ENCODE measurements around the gene PCBD2. TPM values are rescaled to one million over a fixed set of nuclear protein-coding genes. Genes with fewer than 3 reads are reported as not detected.
"Not testable (repeated sequence)": the region's sequence is repeated elsewhere in the genome, so short reads cannot be mapped to it uniquely, and the experiment has no call there.

Gene PCBD2
- total RNA-seq, result 11.8 and 12.1 TPM in 2 replicates
- long read RNA-seq, partial matches to known transcripts, result 0 of 4 reads
- long read RNA-seq, other reads (novel, unspliced or antisense), result 2 of 4 reads

- peak within 1 kb of the TSS; percentile 99 for H3K27ac Mint-ChIP-seq (ENCODE audit: unreplicated experiment)
- H3K36me3 Mint-ChIP-seq (ENCODE audit: low read depth), result peaks cover 6% of the 10 kb centered on the region
- peak within 1 kb of the TSS; percentile 95 for H3K4me3 Mint-ChIP-seq
- H3K4me1 Mint-ChIP-seq, result peaks cover 5% of the 10 kb centered on the region
- DNase-seq (ENCODE audit: low read depth, low spot score), result peak; percentile 90
- peak; percentile 90 for TF ChIP-seq CTCF (conservative IDR thresholded peaks at IDR 0.05)
- H3K27me3 Mint-ChIP-seq (ENCODE audit: low read depth), result no peaks in the 10 kb centered on the region
- no peaks in the 10 kb centered on the region for H3K9me3 Mint-ChIP-seq
Observed at GRCh38 chr5:134904610-134905245, at the start of gene PCBD2. Gene PCBD2, plus strand, starts transcription at chr5:134905131. Its CDS starts 9 bp downstream, at chr5:134905140.

GRCh38 chr5:134856465-134856864 is 48.5 kb upstream of the PCBD2 start:
- not testable (repeated sequence) for H3K4me1 Mint-ChIP-seq; H3K9me3 Mint-ChIP-seq; H3K27ac Mint-ChIP-seq (ENCODE audit: unreplicated experiment); H3K4me3 Mint-ChIP-seq; H3K27me3 Mint-ChIP-seq (ENCODE audit: low read depth); DNase-seq (ENCODE audit: low read depth, low spot score)
- H3K36me3 Mint-ChIP-seq (ENCODE audit: low read depth), result peaks cover 22% of the 10 kb centered on the region

DNA sequence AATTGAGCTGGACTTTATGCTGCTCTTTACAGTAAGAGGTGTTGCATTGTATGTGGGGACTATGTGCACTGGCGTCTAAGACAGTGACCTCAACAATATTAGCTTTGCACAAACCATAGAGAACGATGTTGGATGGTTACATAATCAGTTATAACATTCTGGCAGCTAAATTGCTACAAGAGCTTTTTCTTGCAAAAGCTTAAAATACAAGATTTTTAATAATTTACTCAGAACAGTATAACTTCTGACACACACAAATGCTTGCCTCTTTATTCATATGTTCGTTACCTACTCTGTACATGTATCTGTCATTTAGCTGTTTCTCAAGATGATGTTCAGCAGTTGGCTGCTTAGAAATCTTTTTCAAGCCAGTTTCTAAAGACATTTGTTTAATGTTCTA is 47.5 kb upstream of the PCBD2 start:
- H3K9me3 Mint-ChIP-seq, result no peaks in the 10 kb centered on the region
- no peak for DNase-seq (ENCODE audit: low read depth, low spot score)
- no peak for TF ChIP-seq CTCF (conservative IDR thresholded peaks at IDR 0.05)
- no peaks in the 10 kb centered on the region for H3K27me3 Mint-ChIP-seq (ENCODE audit: low read depth)
- no peak overlapping the region for H3K27ac Mint-ChIP-seq (ENCODE audit: unreplicated experiment)
- peaks cover 1% of the 10 kb centered on the region for H3K4me1 Mint-ChIP-seq
- H3K4me3 Mint-ChIP-seq, result no peak overlapping the region
- H3K36me3 Mint-ChIP-seq (ENCODE audit: low read depth), result peaks cover 19% of the 10 kb centered on the region

DNA sequence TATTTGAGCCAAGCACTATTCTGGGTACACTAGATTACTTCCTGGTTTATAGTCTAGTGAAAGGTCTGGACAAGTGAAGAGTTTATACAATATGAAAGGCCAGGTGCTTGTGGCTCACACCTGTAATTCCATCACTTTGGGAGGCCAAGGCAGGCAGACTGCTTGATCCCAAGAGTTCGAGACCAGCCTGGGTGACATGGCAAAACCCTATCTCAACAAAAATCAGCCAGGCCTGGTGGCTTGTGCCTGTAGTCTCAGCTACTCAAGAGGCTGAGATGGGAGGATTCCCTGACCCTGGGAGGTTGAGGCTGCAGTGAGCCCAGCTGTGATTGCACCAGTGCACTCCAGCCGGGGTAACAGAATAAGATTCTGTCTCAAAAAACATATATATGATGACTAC is 40.2 kb upstream of the PCBD2 start:
- no peak for TF ChIP-seq CTCF (conservative IDR thresholded peaks at IDR 0.05)
- H3K36me3 Mint-ChIP-seq (ENCODE audit: low read depth), result peaks cover 5% of the 10 kb centered on the region
- no peaks in the 10 kb centered on the region for H3K9me3 Mint-ChIP-seq
- peaks cover 6% of the 10 kb centered on the region for H3K4me1 Mint-ChIP-seq
- no peak for DNase-seq (ENCODE audit: low read depth, low spot score)
- H3K27ac Mint-ChIP-seq (ENCODE audit: unreplicated experiment), result no peak overlapping the region
- no peak overlapping the region for H3K4me3 Mint-ChIP-seq
- H3K27me3 Mint-ChIP-seq (ENCODE audit: low read depth), result no peaks in the 10 kb centered on the region

GRCh38 chr5:134873494-134873893 is 31.4 kb upstream of the PCBD2 start:
- peaks cover 25% of the 10 kb centered on the region for H3K4me1 Mint-ChIP-seq
- H3K4me3 Mint-ChIP-seq, result peak overlapping the region; percentile 98
- no peak for TF ChIP-seq CTCF (conservative IDR thresholded peaks at IDR 0.05)
- H3K36me3 Mint-ChIP-seq (ENCODE audit: low read depth), result peaks cover 6% of the 10 kb centered on the region
- no peaks in the 10 kb centered on the region for H3K27me3 Mint-ChIP-seq (ENCODE audit: low read depth)
- H3K9me3 Mint-ChIP-seq, result no peaks in the 10 kb centered on the region
- no peak overlapping the region for H3K27ac Mint-ChIP-seq (ENCODE audit: unreplicated experiment)
- DNase-seq (ENCODE audit: low read depth, low spot score), result no peak

DNA sequence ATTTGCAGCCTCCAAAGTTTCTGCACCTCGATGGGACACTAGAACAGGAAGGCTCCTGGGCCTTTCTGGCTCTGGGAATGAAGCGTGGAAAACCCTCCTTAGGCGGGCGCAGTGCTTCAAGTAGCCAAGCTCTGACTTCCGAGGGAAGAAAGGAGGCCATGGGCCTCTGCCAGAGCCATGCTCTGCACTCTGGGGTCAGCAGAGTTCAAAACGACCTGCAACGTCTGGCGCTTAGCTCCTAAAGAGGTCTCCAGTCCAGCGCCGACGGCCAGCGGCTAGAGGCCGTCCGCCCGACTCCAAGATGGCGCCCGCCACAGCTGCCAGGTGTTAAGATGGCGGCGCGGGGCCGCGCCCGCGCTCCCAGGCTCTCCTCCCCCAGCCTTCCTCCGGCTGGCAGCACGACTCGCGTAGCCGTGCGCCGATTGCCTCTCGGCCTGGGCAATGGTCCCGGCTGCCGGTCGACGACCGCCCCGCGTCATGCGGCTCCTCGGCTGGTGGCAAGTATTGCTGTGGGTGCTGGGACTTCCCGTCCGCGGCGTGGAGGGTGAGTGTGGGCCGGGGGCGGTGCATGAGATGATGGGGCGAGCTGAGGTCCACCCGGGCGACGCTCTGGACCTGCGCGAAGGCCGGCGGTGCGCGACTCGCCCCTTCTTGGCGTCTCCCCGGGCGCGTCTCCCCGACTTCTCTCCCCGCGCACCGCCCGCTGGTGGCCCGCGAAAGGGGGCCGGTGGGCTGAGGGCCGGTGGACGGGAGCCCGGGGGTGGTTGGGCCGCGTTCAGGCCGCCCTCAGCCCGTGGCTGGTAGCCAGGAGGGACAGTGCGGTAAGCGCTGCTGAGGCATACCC is 30.7 kb upstream of the PCBD2 start, which contains the start of gene TXNDC15:
Gene TXNDC15, plus strand, starts transcription at position 385 of the 844 bp plus-strand sequence. Its CDS starts 57 bp downstream, at position 442.
- peak; percentile 77 for DNase-seq (ENCODE audit: low read depth, low spot score)
- no peak for TF ChIP-seq CTCF (conservative IDR thresholded peaks at IDR 0.05)
- Mint-ChIP-seq H3K27me3 (ENCODE audit: low read depth) (no peaks in the 10 kb centered on the region), H3K4me3 (peak within 1 kb of the TSS; percentile 98), H3K36me3 (ENCODE audit: low read depth) (peaks cover 6% of the 10 kb centered on the region), H3K4me1 (peaks cover 25% of the 10 kb centered on the region), H3K27ac (ENCODE audit: unreplicated experiment) (peak within 1 kb of the TSS; percentile 98), H3K9me3 (no peaks in the 10 kb centered on the region)

Measured in neural crest cell (in vitro differentiated cells).